Measurements from ENCODE around the gene INPP4A.

Gene INPP4A

GRCh38 chr2:98559581-98559980 lies 114.9 kb downstream of the INPP4A start:
- Histone ChIP-seq H3K4me1 (ENCODE audit: control insufficient read depth, insufficient read depth, low read length, poor library complexity, severe bottlenecking) (no peaks in the 10 kb centered on the region), H3K9me3 (ENCODE audit: control insufficient read depth, low read length) (no peaks in the 10 kb centered on the region), H3K4me3 (ENCODE audit: insufficient read depth, low read depth, low read length, poor library complexity, severe bottlenecking) (no peak overlapping the region), H3K27ac (ENCODE audit: insufficient read depth, low read length, poor library complexity, severe bottlenecking) (no peak overlapping the region), H3K36me3 (ENCODE audit: control insufficient read depth, insufficient read depth, low read length) (peaks cover 91% of the 10 kb centered on the region), H3K27me3 (replicated peaks; ENCODE audit: control insufficient read depth, insufficient read depth, low read length, poor library complexity, severe bottlenecking) (no peaks in the 10 kb centered on the region)
- DNase-seq: no peak

GRCh38 chr2:98560256-98560771 lies 115.7 kb downstream of the INPP4A start:
- H3K27me3 ChIP-seq (replicated peaks; ENCODE audit: control insufficient read depth, insufficient read depth, low read length, poor library complexity, severe bottlenecking): no peaks in the 10 kb centered on the region
- H3K4me1 ChIP-seq (ENCODE audit: control insufficient read depth, insufficient read depth, low read length, poor library complexity, severe bottlenecking): no peaks in the 10 kb centered on the region
- H3K27ac ChIP-seq (ENCODE audit: insufficient read depth, low read length, poor library complexity, severe bottlenecking): no peak overlapping the region
- H3K36me3 ChIP-seq (ENCODE audit: control insufficient read depth, insufficient read depth, low read length): peaks cover 91% of the 10 kb centered on the region
- H3K9me3 ChIP-seq (ENCODE audit: control insufficient read depth, low read length): no peaks in the 10 kb centered on the region
- DNase-seq: no peak
- H3K4me3 ChIP-seq (ENCODE audit: insufficient read depth, low read depth, low read length, poor library complexity, severe bottlenecking): no peak overlapping the region

- no peak for DNase-seq
- no peaks in the 10 kb centered on the region for H3K4me1 ChIP-seq (ENCODE audit: control insufficient read depth, insufficient read depth, low read length, poor library complexity, severe bottlenecking)
- no peaks in the 10 kb centered on the region for H3K27me3 ChIP-seq (replicated peaks; ENCODE audit: control insufficient read depth, insufficient read depth, low read length, poor library complexity, severe bottlenecking)
- H3K36me3 ChIP-seq (ENCODE audit: control insufficient read depth, insufficient read depth, low read length): peaks cover 91% of the 10 kb centered on the region
- H3K4me3 ChIP-seq (ENCODE audit: insufficient read depth, low read depth, low read length, poor library complexity, severe bottlenecking): no peak overlapping the region
- no peaks in the 10 kb centered on the region for H3K9me3 ChIP-seq (ENCODE audit: control insufficient read depth, low read length)
- H3K27ac ChIP-seq (ENCODE audit: insufficient read depth, low read length, poor library complexity, severe bottlenecking): no peak overlapping the region
Observed at GRCh38 chr2:98561018-98561417, 116.4 kb downstream of the INPP4A start.

- no peaks in the 10 kb centered on the region for H3K9me3 ChIP-seq (ENCODE audit: control insufficient read depth, low read length)
- no peak overlapping the region for H3K27ac ChIP-seq (ENCODE audit: insufficient read depth, low read length, poor library complexity, severe bottlenecking)
- peaks cover 93% of the 10 kb centered on the region for H3K36me3 ChIP-seq (ENCODE audit: control insufficient read depth, insufficient read depth, low read length)
- no peaks in the 10 kb centered on the region for H3K27me3 ChIP-seq (replicated peaks; ENCODE audit: control insufficient read depth, insufficient read depth, low read length, poor library complexity, severe bottlenecking)
- no peak for DNase-seq
- no peak overlapping the region for H3K4me3 ChIP-seq (ENCODE audit: insufficient read depth, low read depth, low read length, poor library complexity, severe bottlenecking)
- H3K4me1 ChIP-seq (ENCODE audit: control insufficient read depth, insufficient read depth, low read length, poor library complexity, severe bottlenecking): no peaks in the 10 kb centered on the region
Observed at GRCh38 chr2:98561902-98562695, 117.4 kb downstream of the INPP4A start.

GRCh38 chr2:98563394-98563793 lies 118.7 kb downstream of the INPP4A start:
- no peaks in the 10 kb centered on the region for H3K27me3 ChIP-seq (replicated peaks; ENCODE audit: control insufficient read depth, insufficient read depth, low read length, poor library complexity, severe bottlenecking)
- no peaks in the 10 kb centered on the region for H3K4me1 ChIP-seq (ENCODE audit: control insufficient read depth, insufficient read depth, low read length, poor library complexity, severe bottlenecking)
- H3K27ac ChIP-seq (ENCODE audit: insufficient read depth, low read length, poor library complexity, severe bottlenecking): no peak overlapping the region
- H3K9me3 ChIP-seq (ENCODE audit: control insufficient read depth, low read length): no peaks in the 10 kb centered on the region
- H3K36me3 ChIP-seq (ENCODE audit: control insufficient read depth, insufficient read depth, low read length): peaks cover 93% of the 10 kb centered on the region
- H3K4me3 ChIP-seq (ENCODE audit: insufficient read depth, low read depth, low read length, poor library complexity, severe bottlenecking): no peak overlapping the region
- DNase-seq: no peak

- H3K27ac ChIP-seq (ENCODE audit: insufficient read depth, low read length, poor library complexity, severe bottlenecking): no peak overlapping the region
- H3K36me3 ChIP-seq (ENCODE audit: control insufficient read depth, insufficient read depth, low read length): peaks cover 97% of the 10 kb centered on the region
- H3K27me3 ChIP-seq (replicated peaks; ENCODE audit: control insufficient read depth, insufficient read depth, low read length, poor library complexity, severe bottlenecking): no peaks in the 10 kb centered on the region
- no peak for DNase-seq
- no peak overlapping the region for H3K4me3 ChIP-seq (ENCODE audit: insufficient read depth, low read depth, low read length, poor library complexity, severe bottlenecking)
- H3K4me1 ChIP-seq (ENCODE audit: control insufficient read depth, insufficient read depth, low read length, poor library complexity, severe bottlenecking): no peaks in the 10 kb centered on the region
- H3K9me3 ChIP-seq (ENCODE audit: control insufficient read depth, low read length): no peaks in the 10 kb centered on the region
Observed at GRCh38 chr2:98564541-98565132, 120.0 kb downstream of the INPP4A start.

GRCh38 chr2:98565286-98565860 lies 120.7 kb downstream of the INPP4A start:
- Histone ChIP-seq H3K27me3 (replicated peaks; ENCODE audit: control insufficient read depth, insufficient read depth, low read length, poor library complexity, severe bottlenecking) (no peaks in the 10 kb centered on the region), H3K4me3 (ENCODE audit: insufficient read depth, low read depth, low read length, poor library complexity, severe bottlenecking) (no peak overlapping the region), H3K36me3 (ENCODE audit: control insufficient read depth, insufficient read depth, low read length) (peaks cover 98% of the 10 kb centered on the region), H3K4me1 (ENCODE audit: control insufficient read depth, insufficient read depth, low read length, poor library complexity, severe bottlenecking) (no peaks in the 10 kb centered on the region), H3K27ac (ENCODE audit: insufficient read depth, low read length, poor library complexity, severe bottlenecking) (no peak overlapping the region), H3K9me3 (ENCODE audit: control insufficient read depth, low read length) (no peaks in the 10 kb centered on the region)
- no peak for DNase-seq

GRCh38 chr2:98565941-98566340 lies 121.3 kb downstream of the INPP4A start:
- H3K4me1 ChIP-seq (ENCODE audit: control insufficient read depth, insufficient read depth, low read length, poor library complexity, severe bottlenecking): no peaks in the 10 kb centered on the region
- no peak overlapping the region for H3K4me3 ChIP-seq (ENCODE audit: insufficient read depth, low read depth, low read length, poor library complexity, severe bottlenecking)
- no peak overlapping the region for H3K27ac ChIP-seq (ENCODE audit: insufficient read depth, low read length, poor library complexity, severe bottlenecking)
- no peaks in the 10 kb centered on the region for H3K27me3 ChIP-seq (replicated peaks; ENCODE audit: control insufficient read depth, insufficient read depth, low read length, poor library complexity, severe bottlenecking)
- DNase-seq: no peak
- H3K9me3 ChIP-seq (ENCODE audit: control insufficient read depth, low read length): no peaks in the 10 kb centered on the region
- peaks cover 98% of the 10 kb centered on the region for H3K36me3 ChIP-seq (ENCODE audit: control insufficient read depth, insufficient read depth, low read length)

- H3K36me3 ChIP-seq (ENCODE audit: control insufficient read depth, insufficient read depth, low read length): peaks cover 100% of the 10 kb centered on the region
Observed at GRCh38 chr2:98568161-98568956, 123.7 kb downstream of the INPP4A start.

More at GRCh38 chr2:98568161-98568956, 123.7 kb downstream of the INPP4A start:
- Histone ChIP-seq H3K4me3 (ENCODE audit: insufficient read depth, low read depth, low read length, poor library complexity, severe bottlenecking) (no peak overlapping the region), H3K27ac (ENCODE audit: insufficient read depth, low read length, poor library complexity, severe bottlenecking) (no peak overlapping the region), H3K27me3 (replicated peaks; ENCODE audit: control insufficient read depth, insufficient read depth, low read length, poor library complexity, severe bottlenecking) (no peaks in the 10 kb centered on the region), H3K9me3 (ENCODE audit: control insufficient read depth, low read length) (no peaks in the 10 kb centered on the region), H3K4me1 (ENCODE audit: control insufficient read depth, insufficient read depth, low read length, poor library complexity, severe bottlenecking) (no peaks in the 10 kb centered on the region)
- no peak for DNase-seq

Measured in effector memory CD4-positive, alpha-beta T cell (primary cell).